ENCODE measurements around the gene DHX35. TPM values are rescaled to one million over a fixed set of nuclear protein-coding genes. Genes with fewer than 3 reads are reported as not detected.

Gene DHX35
- total and polyA plus RNA-seq, 2 of the 13 experiments (the other 11 are each of a cell fraction or from before 2014, with no cell fraction given), result 25.8 to 28.7 TPM

GRCh38 chr20:38953630-38954340 lies 8.4 kb upstream of the DHX35 start:
- in situ Hi-C loops (cut with HindIII; ENCODE audit: extremely low pct_ligation_motif_present, low pct_unique_long_range_greater_than_20kb), result no loop called here
- BruUV-seq (replicated peaks), result no TSS peak
- Histone ChIP-seq H3K9me3 (ENCODE audit: low read length) (no peaks in the 10 kb centered on the region), H2AFZ (ENCODE audit: low read length) (no peak overlapping the region), H3K4me1 (ENCODE audit: insufficient read depth, low read length) (peaks cover 46% of the 10 kb centered on the region), H3K4me2 (ENCODE audit: low read depth, low read length) (no peak overlapping the region), H3K79me2 (ENCODE audit: insufficient read depth, low read length) (no peaks in the 10 kb centered on the region), H3K36me3 (replicated peaks in 1 of 2; ENCODE audit: control insufficient read depth in 1 of 2, insufficient read depth in 2 of 2, low read length in 2 of 2) (peaks cover 30 to 45% of the 10 kb centered on the region in 2 experiments), H3K27me3 (ENCODE audit: control insufficient read depth in 1 of 2, insufficient read depth in 2 of 2, low read length in 2 of 2) (no peaks in the 10 kb centered on the region), H3K27ac (ENCODE audit: extremely low read length, insufficient read depth, low read length) (peak overlapping the region; percentile 48), H4K20me1 (ENCODE audit: insufficient read depth, low read length) (no peaks in the 10 kb centered on the region), H3K9ac (ENCODE audit: insufficient read depth, low read depth, low read length) (no peak overlapping the region), H3K4me3 (replicated peaks in 1 of 3; ENCODE audit: insufficient read depth in 1 of 3, low read depth in 2 of 3, low read length in 3 of 3) (no peak overlapping the region)
- POLR2A ChIA-PET, result interaction anchor here (0.7 to 1.6 kb wide), 3 partner anchors 8 to 40 kb away, joined by 3 to 13 read pairs (median 4); partner anchors contain the start of gene DHX35
- ATAC-seq (peak; percentile 7; the same call in 2 of the 3 replicates), FAIRE-seq (no peak), DNase-seq (ENCODE audit: low spot score) (no peak)
- TF ChIP-seq STAT6 (CRISPR knock-in tag; IDR thresholded peaks at IDR 0.05; ENCODE audit: borderline replicate concordance) (no peak), CEBPB (IDR thresholded peaks at IDR 0.05; ENCODE audit: borderline replicate concordance, low read depth, low read length) (peak; percentile 38; the same call in 1 of the 2 replicates), SP2 (CRISPR knock-in tag; IDR thresholded peaks at IDR 0.05) (no peak), FOXO4 (CRISPR knock-in tag; conservative IDR thresholded peaks at IDR 0.05) (0 out of 2 replicates have a peak, but pooled peaks have one; percentile 48), FOXK1 (CRISPR knock-in tag; IDR thresholded peaks at IDR 0.05; ENCODE audit: borderline replicate concordance, low read depth) (no peak), ZC3H13 (CRISPR knock-in tag; IDR thresholded peaks at IDR 0.05) (0 out of 2 replicates have a peak, but pooled peaks have one; percentile 55), ZBTB33 (CRISPR knock-in tag; IDR thresholded peaks at IDR 0.05) (0 out of 2 replicates have a peak, but pooled peaks have one; percentile 6), ZNF350 (CRISPR knock-in tag; IDR thresholded peaks at IDR 0.05; ENCODE audit: borderline replicate concordance, low read depth) (no peak), ZBTB1 (CRISPR knock-in tag; IDR thresholded peaks at IDR 0.05; ENCODE audit: borderline replicate concordance) (no peak), ZNF501 (CRISPR knock-in tag; IDR thresholded peaks at IDR 0.05) (0 out of 2 replicates have a peak, but pooled peaks have one; percentile 9), MAFK (conservative IDR thresholded peaks at IDR 0.05 in 1 of 2, IDR thresholded peaks at IDR 0.05 in 1 of 2; ENCODE audit: low read length in 2 of 2) (peak in 1 of 2 experiments; percentile 25; a peak in 1 of 4 replicates), KDM3A (CRISPR knock-in tag; IDR thresholded peaks at IDR 0.05; ENCODE audit: low read depth) (no peak), NAIF1 (CRISPR knock-in tag; IDR thresholded peaks at IDR 0.05; ENCODE audit: borderline replicate concordance) (no peak), ZNF460 (CRISPR knock-in tag; IDR thresholded peaks at IDR 0.05; ENCODE audit: borderline replicate concordance) (peak; percentile 68; the same call in 1 of the 2 replicates), ATF7 (IDR thresholded peaks at IDR 0.05) (peak; percentile 69; the same call in 1 of the 2 replicates), ATF7 (CRISPR knock-in tag; IDR thresholded peaks at IDR 0.05) (no peak)
- intact Hi-C loops (cut with micrococcal nuclease; ENCODE audit: unreplicated experiment), result no loop called here
- 91% methylated on average over 8 of the region's 8 CpGs for WGBS (ENCODE audit: low lambda C conversion rate)
- CTCF ChIA-PET (ENCODE audit: low intra/inter-chr PET ratio, low total read pairs), result no interaction called here

Measured in HepG2 (cell line).